ENCODE data around the gene MAP3K19. TPM values are rescaled to one million over a fixed set of nuclear protein-coding genes. Genes with fewer than 3 reads are reported as not detected.

Gene MAP3K19
- not detected in 2 replicates for total RNA-seq (2014; rRNA removed; shearing (Covaris generic))
- polyA plus RNA-seq (2016; fragmentation: Nextera tagmentation; extraction: Ambion mirVana): not detected in 2 replicates
- long read RNA-seq: 0 reads

- H3K27ac Mint-ChIP-seq: no peak within 1 kb of the TSS
- Histone ChIP-seq H3F3A (replicated peaks; ENCODE audit: low read depth) (no peaks in the 10 kb centered on the region), H3K36me3 (ENCODE audit: insufficient read depth) (no peaks in the 10 kb centered on the region), H3K27me3 (ENCODE audit: insufficient read depth) (no peaks in the 10 kb centered on the region), H2AFZ (peak within 1 kb of the TSS; percentile 33), H3K79me2 (replicated peaks; ENCODE audit: insufficient read depth) (peaks cover under 1% of the 10 kb centered on the region), H3K27ac (ENCODE audit: low read depth) (no peak within 1 kb of the TSS), H3K4me1 (ENCODE audit: insufficient read depth) (no peaks in the 10 kb centered on the region), H4K20me1 (replicated peaks; ENCODE audit: insufficient read depth) (no peaks in the 10 kb centered on the region), H3K4me3 (no peak within 1 kb of the TSS), H3K4me2 (no peak within 1 kb of the TSS), H3K9me2 (ENCODE audit: insufficient read depth) (no peaks in the 10 kb centered on the region)
- peak; percentile 8 for DNase-seq (ENCODE audit: low spot score)
- H3K4me1 Mint-ChIP-seq: no peaks in the 10 kb centered on the region; the same call in 2 of the 3 replicates
- H3K9me3 Mint-ChIP-seq: no peaks in the 10 kb centered on the region
- peaks cover 2% of the 10 kb centered on the region for H3K27me3 Mint-ChIP-seq (ENCODE audit: insufficient read depth, low read depth, poor library complexity)
- ATAC-seq: no peak
- H3K36me3 Mint-ChIP-seq (ENCODE audit: low read depth): no peaks in the 10 kb centered on the region
- TF ChIP-seq ZNF114 (CRISPR knock-in tag; IDR thresholded peaks at IDR 0.05) (no peak), POLR2AphosphoS5 (IDR thresholded peaks at IDR 0.05; ENCODE audit: low read depth) (no peak), STAT1 (IDR thresholded peaks at IDR 0.05; ENCODE audit: unreplicated experiment) (no peak), ETS1 (IDR thresholded peaks at IDR 0.05) (no peak), EZH2 (IDR thresholded peaks at IDR 0.05; ENCODE audit: low read depth, unreplicated experiment) (no peak), NANOG (IDR thresholded peaks at IDR 0.05; ENCODE audit: borderline replicate concordance) (no peak), REST (IDR thresholded peaks at IDR 0.05; ENCODE audit: unreplicated experiment) (no peak), JUNB (IDR thresholded peaks at IDR 0.05; ENCODE audit: unreplicated experiment) (no peak), CREB1 (CRISPR knock-in tag; IDR thresholded peaks at IDR 0.05; ENCODE audit: low read depth) (no peak), CTCF (conservative IDR thresholded peaks at IDR 0.05; ENCODE audit: low read depth in 2 of 2) (no peak), EZH2phosphoT487 (IDR thresholded peaks at IDR 0.05; ENCODE audit: unreplicated experiment) (no peak), ZNF462 (CRISPR knock-in tag; IDR thresholded peaks at IDR 0.05) (no peak), ZNF331 (CRISPR knock-in tag; IDR thresholded peaks at IDR 0.05; ENCODE audit: low read depth) (no peak)
- no peak within 1 kb of the TSS for H3K4me3 Mint-ChIP-seq
Measured at GRCh38 chr2:135047300-135047699, at the start of gene MAP3K19. Gene MAP3K19, minus strand, starts transcription at chr2:135047447. Its CDS starts 22,800 bp downstream, at chr2:135024647.

Measured in GM23338 (cell line).